ENCODE measurements around the gene PDZRN4.

GRCh38 chr12:41486718-41487117 is 298.6 kb downstream of the PDZRN4 start:
- TF ChIP-seq CTCF (IDR thresholded peaks at IDR 0.05; ENCODE audit: insufficient read depth, low read length, poor library complexity, severe bottlenecking) (no peak), EZH2phosphoT487 (conservative IDR thresholded peaks at IDR 0.05; ENCODE audit: low read length) (no peak)
